H1 (cell line): ENCODE data around the gene PIP5K1C.
A peak's percentile ranks its signal among the peaks of the same experiment; 100 is the strongest.

Experiments
- BRCA1 ChIP-seq: IDR thresholded peaks from 2 replicates; pipeline ENCODE4 v1.6.1; 2012; ENCODE audit warnings: low read depth, low read length, improper control_type of control experiment
- CHD2 ChIP-seq: IDR thresholded peaks from 2 replicates; pipeline ENCODE4 v1.6.1; 2012; ENCODE audit warnings: low read length, improper control_type of control experiment
- CREB1 ChIP-seq: IDR thresholded peaks from 2 replicates; pipeline ENCODE4 v1.6.1; 2012; ENCODE audit warnings: inconsistent platforms
- CTCF ChIP-seq, 3 experiments: IDR thresholded peaks; 1 replicate in 2 of 3; 2 replicates in 1 of 3; pipeline versions ENCODE4 v1.5.1 to v1.6.1; 2011; ENCODE audit warnings: low read length in 3 of 3, mild to moderate bottlenecking in 3 of 3, inconsistent platforms in 2 of 3, low read depth in 1 of 3, moderate library complexity in 1 of 3; ENCODE audit not compliant: insufficient read depth in 1 of 3; ENCODE audit errors: control extremely low read depth in 1 of 3
- EZH2 ChIP-seq: fragments of 200-600 bp; sonication (generic); IDR thresholded peaks from 2 replicates; pipeline ENCODE4 v1.7.1; 2012; ENCODE audit warnings: low read depth, mild to moderate bottlenecking, moderate library complexity, low read length, inconsistent platforms; ENCODE audit not compliant: severe bottlenecking
- MAFK ChIP-seq: IDR thresholded peaks from 2 replicates; pipeline ENCODE4 v1.6.1; 2012; ENCODE audit warnings: low read depth, mild to moderate bottlenecking, improper control_type of control experiment, low read length
- NRF1 ChIP-seq: IDR thresholded peaks from 2 replicates; pipeline ENCODE4 v1.6.1; 2011; ENCODE audit warnings: mild to moderate bottlenecking, low read depth, low read length, improper control_type of control experiment
- POLR2A ChIP-seq, 2 experiments: IDR thresholded peaks; 1 replicate in 1 of 2; 2 replicates in 1 of 2; pipeline ENCODE4 v1.6.1; 2011; ENCODE audit warnings: low read depth in 2 of 2, low read length in 2 of 2, mild to moderate bottlenecking in 2 of 2; ENCODE audit errors: control extremely low read depth in 1 of 2
- POLR2AphosphoS5 ChIP-seq: IDR thresholded peaks from 2 replicates; pipeline ENCODE4 v1.6.1; 2011; ENCODE audit warnings: low read depth, low read length
- SIN3A ChIP-seq, 2 experiments: IDR thresholded peaks in 1 of 2; conservative IDR thresholded peaks in 1 of 2; 2 replicates each; pipeline ENCODE4 v1.6.1; 2011 to 2012; ENCODE audit warnings: low read length in 2 of 2, improper control_type of control experiment in 1 of 2, low read depth in 1 of 2, mild to moderate bottlenecking in 1 of 2
- SIX5 ChIP-seq: IDR thresholded peaks from 2 replicates; pipeline ENCODE4 v1.6.1; 2011; ENCODE audit warnings: mild to moderate bottlenecking, low read depth, low read length
- USF2 ChIP-seq: IDR thresholded peaks from 2 replicates; pipeline ENCODE4 v1.6.1; 2011; ENCODE audit warnings: low read length, improper control_type of control experiment
- YY1 ChIP-seq: IDR thresholded peaks from 2 replicates; pipeline ENCODE4 v1.6.1; 2011; ENCODE audit warnings: low read depth, mild to moderate bottlenecking, low read length

DNA sequence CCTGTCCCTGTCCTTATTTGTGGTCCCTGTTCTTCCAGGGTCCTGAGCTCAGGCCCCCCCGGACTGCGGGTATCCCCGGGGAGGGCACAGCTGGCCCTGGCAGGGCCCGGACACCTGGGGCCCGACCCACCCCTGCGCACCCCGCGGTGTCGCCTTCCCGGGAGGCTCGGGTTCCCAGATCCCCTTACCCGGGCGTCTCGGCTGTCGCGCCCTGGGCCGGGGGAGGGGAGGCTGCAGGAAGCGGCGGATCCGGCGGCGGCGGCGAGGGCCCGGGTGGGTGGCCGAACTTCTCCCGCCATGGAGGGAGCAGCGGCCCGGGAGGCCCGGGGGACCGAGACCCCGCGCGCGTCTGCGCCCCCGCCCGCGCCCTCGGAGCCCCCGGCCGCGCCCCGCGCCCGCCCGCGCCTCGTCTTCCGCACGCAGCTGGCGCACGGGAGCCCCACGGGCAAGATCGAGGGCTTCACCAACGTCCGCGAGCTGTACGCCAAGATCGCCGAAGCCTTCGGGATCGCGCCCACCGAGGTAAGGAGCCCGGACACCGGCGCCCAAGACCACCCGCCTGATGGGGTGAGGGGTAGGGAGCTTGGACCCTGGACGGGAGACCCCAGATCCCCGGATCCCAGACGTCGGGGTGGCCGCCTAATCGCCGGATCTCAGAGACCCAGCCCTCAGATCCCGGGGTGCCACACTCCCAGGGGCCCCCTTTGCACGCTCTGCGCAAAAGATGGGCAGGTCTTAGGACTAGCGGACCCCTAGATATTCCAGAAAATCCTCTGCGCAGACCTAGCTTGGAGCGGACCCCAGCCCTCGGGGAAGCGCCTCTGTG is 114.8 kb downstream of the PIP5K1C start, which contains the start of gene GIPC3:
- TF ChIP-seq USF2 (no peak), POLR2AphosphoS5 (no peak), BRCA1 (no peak), SIX5 (no peak), CTCF (IDR thresholded peaks at IDR 0.05; ENCODE audit: control extremely low read depth in 1 of 3, insufficient read depth in 1 of 3, low read depth in 1 of 3, low read length in 3 of 3) (no peak), SIN3A (conservative IDR thresholded peaks at IDR 0.05 in 1 of 2, IDR thresholded peaks at IDR 0.05 in 1 of 2; ENCODE audit: low read depth in 1 of 2, low read length in 2 of 2) (no peak), NRF1 (no peak), CHD2 (no peak), EZH2 (peak; percentile 33), POLR2A (IDR thresholded peaks at IDR 0.05; ENCODE audit: control extremely low read depth in 1 of 2, low read depth in 2 of 2, low read length in 2 of 2) (no peak), CREB1 (no peak), YY1 (no peak), MAFK (no peak)
